ACC112 (cell line): ENCODE results near the gene GPC6.

Experiments used
- H2AFZ ChIP-seq: fragments of 200-600 bp; sonication (generic); one replicate; pipeline ENCODE4 v1.6.0; 2017; ENCODE audit warnings: antibody characterized with exemption, low read length; ENCODE audit not compliant: unreplicated experiment
- H3K27ac ChIP-seq: fragments of 200-600 bp; sonication (generic); 2 replicates; pipeline ENCODE4 v1.5.1; 2014; ENCODE audit warnings: low read depth, mild to moderate bottlenecking, antibody characterized with exemption, low read length, moderate library complexity
- H3K27me3 ChIP-seq: fragments of 200-600 bp; sonication (generic); 2 replicates; pipeline ENCODE4 v1.6.1; 2014; ENCODE audit warnings: mild to moderate bottlenecking, antibody characterized with exemption, low read length, moderate library complexity, mixed read lengths; ENCODE audit not compliant: insufficient read depth
- H3K36me3 ChIP-seq: fragments of 200-600 bp; sonication (generic); 2 replicates; pipeline ENCODE4 v1.6.1; 2016; ENCODE audit warnings: mild to moderate bottlenecking, antibody characterized with exemption, low read length, moderate library complexity, mixed read lengths; ENCODE audit not compliant: insufficient read depth
- H3K4me1 ChIP-seq: fragments of 200-600 bp; sonication (generic); one replicate; pipeline ENCODE4 v1.6.1; 2016; ENCODE audit warnings: low read length, mixed read lengths; ENCODE audit not compliant: insufficient read depth, unreplicated experiment, control insufficient read depth
- H3K4me3 ChIP-seq: fragments of 200-600 bp; sonication (generic); 2 replicates; pipeline ENCODE4 v1.5.1; 2014; ENCODE audit warnings: mild to moderate bottlenecking, low read depth, low read length
- H3K79me2 ChIP-seq: fragments of 200-600 bp; sonication (generic); one replicate; pipeline ENCODE4 v1.6.0; 2016; ENCODE audit warnings: low read length; ENCODE audit not compliant: control insufficient read depth, unreplicated experiment, insufficient read depth

Gene GPC6

DNA sequence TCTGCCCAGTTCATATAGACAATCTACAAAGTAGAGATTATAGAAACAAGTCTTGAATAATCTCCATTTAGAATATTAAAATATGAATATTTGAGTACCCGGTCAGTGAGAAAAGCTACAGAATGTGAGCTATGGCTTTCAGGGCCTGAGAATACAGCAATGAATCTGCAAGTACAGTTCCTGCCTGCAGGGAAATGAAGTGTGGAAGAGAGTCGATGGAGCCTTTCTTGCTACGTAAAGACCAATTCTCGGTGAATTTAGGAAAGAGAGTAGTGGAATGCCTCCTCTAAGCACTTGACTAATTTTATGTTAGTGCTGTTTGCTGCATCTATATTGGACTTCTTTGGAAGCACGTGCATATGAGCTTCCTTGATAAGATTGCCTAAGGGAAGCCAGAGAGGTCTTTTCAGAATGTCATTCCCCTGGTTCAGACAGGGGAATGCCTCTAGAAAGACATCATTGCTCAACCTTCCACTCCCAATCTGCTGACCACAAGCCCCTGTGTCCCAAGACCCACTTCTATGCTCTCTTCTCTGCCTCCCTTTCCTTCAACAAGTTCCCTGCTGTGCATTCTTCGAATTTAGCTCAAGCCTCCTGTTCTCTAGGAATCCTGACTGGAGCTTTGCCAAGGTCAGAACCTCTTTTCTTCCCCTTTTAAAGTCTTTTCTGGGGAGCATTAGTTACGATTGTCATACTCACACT lies 41.9 kb downstream of the GPC6 start:
- Histone ChIP-seq H3K79me2 (no peaks in the 10 kb centered on the region), H2AFZ (no peak overlapping the region), H3K4me3 (no peak overlapping the region), H3K27me3 (no peaks in the 10 kb centered on the region), H3K27ac (no peak overlapping the region), H3K36me3 (no peaks in the 10 kb centered on the region), H3K4me1 (peaks cover 4% of the 10 kb centered on the region)

DNA sequence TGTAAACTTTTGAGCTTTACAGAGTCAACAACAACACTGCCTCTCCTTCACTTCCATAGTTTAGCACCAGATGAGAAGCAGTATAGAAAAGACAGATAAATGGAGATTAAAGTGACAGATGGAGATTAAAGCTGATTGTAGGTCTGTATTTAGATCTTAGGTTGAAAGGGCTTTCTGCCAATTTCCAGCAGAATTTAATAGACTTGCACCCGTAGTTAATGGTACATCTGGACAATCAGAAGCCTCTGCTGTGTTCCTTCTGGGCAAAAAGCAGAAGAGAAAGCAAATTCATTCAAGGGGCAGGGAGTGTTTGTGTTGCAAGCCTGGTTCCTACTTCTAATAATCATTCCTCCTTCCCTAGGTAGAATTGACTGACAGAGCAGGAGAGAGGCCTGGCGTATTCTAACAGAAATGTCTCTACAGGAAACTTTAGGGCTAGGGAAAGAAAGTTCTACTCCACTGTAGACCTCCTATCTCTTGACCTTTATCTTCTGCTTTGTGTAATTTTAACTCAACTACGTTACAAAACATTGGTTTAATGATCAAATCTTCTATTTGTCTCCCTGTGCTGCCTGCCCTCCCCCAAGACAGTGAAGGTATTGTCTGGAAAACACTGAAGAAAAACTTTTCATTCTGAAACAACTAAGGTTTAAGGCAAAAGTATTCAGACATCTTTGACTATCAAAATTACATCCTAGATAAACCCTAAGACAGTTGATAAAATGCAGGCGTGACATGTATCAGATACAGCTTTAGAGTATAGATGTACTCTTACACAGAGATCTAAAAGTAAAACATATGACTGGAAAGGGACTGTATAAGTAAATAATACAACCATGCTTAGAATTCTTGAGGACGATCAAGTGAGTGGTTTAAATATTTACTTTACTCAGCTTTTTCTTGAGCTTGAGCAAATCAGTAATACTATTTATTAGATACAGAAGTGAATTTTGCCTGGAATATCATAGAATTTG lies 44.4 kb downstream of the GPC6 start:
- H3K4me1 ChIP-seq = peaks cover 3% of the 10 kb centered on the region
- H2AFZ ChIP-seq = no peak overlapping the region
- no peak overlapping the region for H3K27ac ChIP-seq
- no peaks in the 10 kb centered on the region for H3K27me3 ChIP-seq
- no peaks in the 10 kb centered on the region for H3K36me3 ChIP-seq
- H3K4me3 ChIP-seq = no peak overlapping the region
- H3K79me2 ChIP-seq = no peaks in the 10 kb centered on the region

- Histone ChIP-seq H2AFZ (no peak overlapping the region), H3K79me2 (no peaks in the 10 kb centered on the region), H3K36me3 (no peaks in the 10 kb centered on the region), H3K4me1 (no peaks in the 10 kb centered on the region), H3K27ac (no peak overlapping the region), H3K4me3 (no peak overlapping the region), H3K27me3 (no peaks in the 10 kb centered on the region)
Measured at GRCh38 chr13:93279982-93280381, 53.4 kb downstream of the GPC6 start.

- H3K36me3 ChIP-seq = no peaks in the 10 kb centered on the region
- no peaks in the 10 kb centered on the region for H3K4me1 ChIP-seq
- no peaks in the 10 kb centered on the region for H3K27me3 ChIP-seq
- H3K4me3 ChIP-seq = no peak overlapping the region
- H3K79me2 ChIP-seq = no peaks in the 10 kb centered on the region
- no peak overlapping the region for H2AFZ ChIP-seq
- H3K27ac ChIP-seq = no peak overlapping the region
Measured at GRCh38 chr13:93280688-93281087, 54.1 kb downstream of the GPC6 start.

- H3K36me3 ChIP-seq = no peaks in the 10 kb centered on the region
- no peak overlapping the region for H3K27ac ChIP-seq
- no peak overlapping the region for H2AFZ ChIP-seq
- H3K4me1 ChIP-seq = no peaks in the 10 kb centered on the region
- no peak overlapping the region for H3K4me3 ChIP-seq
- H3K79me2 ChIP-seq = no peaks in the 10 kb centered on the region
- H3K27me3 ChIP-seq = no peaks in the 10 kb centered on the region
Measured at GRCh38 chr13:93283255-93283654, 56.6 kb downstream of the GPC6 start.

DNA sequence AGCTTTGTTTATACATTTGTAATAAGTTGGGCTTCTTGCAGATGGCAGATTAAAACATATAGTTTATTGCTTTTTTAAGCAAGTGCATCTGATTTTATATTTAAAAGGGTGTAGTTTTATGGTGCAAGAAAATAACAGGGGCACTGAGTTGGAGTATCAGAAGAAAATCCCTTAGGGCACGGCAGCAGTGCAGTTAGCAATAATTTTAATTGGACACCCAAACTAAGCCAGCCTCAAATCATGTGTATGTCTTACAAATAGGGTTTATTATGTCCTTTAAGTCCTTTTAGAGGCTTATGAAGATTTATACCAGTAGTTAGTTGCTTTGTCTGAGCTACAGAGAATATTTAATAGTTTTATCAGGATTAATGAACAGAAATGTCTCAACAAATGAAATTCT lies 57.5 kb downstream of the GPC6 start:
- H3K4me1 ChIP-seq = no peaks in the 10 kb centered on the region
- no peaks in the 10 kb centered on the region for H3K79me2 ChIP-seq
- H2AFZ ChIP-seq = no peak overlapping the region
- H3K36me3 ChIP-seq = no peaks in the 10 kb centered on the region
- no peaks in the 10 kb centered on the region for H3K27me3 ChIP-seq
- no peak overlapping the region for H3K4me3 ChIP-seq
- H3K27ac ChIP-seq = no peak overlapping the region

DNA sequence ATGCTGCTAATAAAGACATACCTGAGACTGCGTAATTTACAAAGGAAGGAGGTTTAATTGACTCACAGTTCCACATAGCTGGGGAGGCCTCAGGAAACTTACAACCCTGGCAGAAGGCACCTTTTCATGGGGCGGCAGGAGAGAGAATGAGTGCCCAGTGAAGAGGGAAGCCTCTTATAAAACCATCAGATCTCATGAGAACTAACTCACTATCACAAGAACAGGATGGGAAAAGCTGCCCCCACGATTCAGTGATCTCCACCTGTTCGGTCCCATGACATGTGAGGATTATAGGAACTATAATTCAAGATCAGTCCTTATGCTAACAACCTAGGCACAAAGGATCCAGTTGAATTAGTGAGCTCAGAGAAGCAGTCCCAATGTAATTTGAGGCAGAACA lies 59.4 kb downstream of the GPC6 start:
- Histone ChIP-seq H3K27me3 (no peaks in the 10 kb centered on the region), H3K4me3 (no peak overlapping the region), H3K79me2 (no peaks in the 10 kb centered on the region), H3K36me3 (no peaks in the 10 kb centered on the region), H3K4me1 (peaks cover 9% of the 10 kb centered on the region), H3K27ac (no peak overlapping the region), H2AFZ (no peak overlapping the region)

- no peaks in the 10 kb centered on the region for H3K36me3 ChIP-seq
- peaks cover 10% of the 10 kb centered on the region for H3K4me1 ChIP-seq
- no peak overlapping the region for H2AFZ ChIP-seq
- no peak overlapping the region for H3K27ac ChIP-seq
- H3K79me2 ChIP-seq = no peaks in the 10 kb centered on the region
- H3K27me3 ChIP-seq = no peaks in the 10 kb centered on the region
- H3K4me3 ChIP-seq = no peak overlapping the region
Measured at GRCh38 chr13:93289053-93289452, 62.4 kb downstream of the GPC6 start.

- Histone ChIP-seq H3K4me1 (peaks cover 10% of the 10 kb centered on the region), H3K27ac (no peak overlapping the region)
Measured at GRCh38 chr13:93289842-93290241, 63.2 kb downstream of the GPC6 start.

GRCh38 chr13:93290503-93290902 lies 63.9 kb downstream of the GPC6 start:
- H3K4me3 ChIP-seq = no peak overlapping the region
- H3K36me3 ChIP-seq = no peaks in the 10 kb centered on the region
- H3K27ac ChIP-seq = no peak overlapping the region
- H2AFZ ChIP-seq = no peak overlapping the region
- no peaks in the 10 kb centered on the region for H3K27me3 ChIP-seq
- no peaks in the 10 kb centered on the region for H3K79me2 ChIP-seq
- H3K4me1 ChIP-seq = peaks cover 10% of the 10 kb centered on the region

More at GRCh38 chr13:93289842-93290241, 63.2 kb downstream of the GPC6 start:
- H3K36me3 ChIP-seq = no peaks in the 10 kb centered on the region
- H2AFZ ChIP-seq = no peak overlapping the region
- H3K27me3 ChIP-seq = no peaks in the 10 kb centered on the region
- H3K79me2 ChIP-seq = no peaks in the 10 kb centered on the region
- H3K4me3 ChIP-seq = no peak overlapping the region

DNA sequence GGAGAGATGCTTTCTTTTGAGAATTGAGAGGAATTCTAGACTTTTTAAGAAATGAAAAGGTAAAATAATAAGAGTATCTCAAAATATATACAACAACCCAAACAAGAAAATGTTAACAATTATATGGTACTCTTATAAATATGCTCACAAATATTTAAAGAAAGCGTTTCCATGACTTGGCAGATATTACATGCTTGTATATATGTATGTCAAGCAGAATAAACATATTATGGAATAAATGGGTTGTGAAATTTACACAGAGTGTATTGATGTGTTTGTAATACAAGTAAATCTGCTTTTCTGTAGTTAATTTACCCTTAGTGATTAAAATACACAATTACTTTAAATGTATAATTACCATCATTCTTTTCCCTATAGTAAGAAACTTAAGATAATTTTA lies 65.8 kb downstream of the GPC6 start:
- Histone ChIP-seq H3K4me1 (peaks cover 10% of the 10 kb centered on the region), H3K4me3 (no peak overlapping the region), H3K79me2 (no peaks in the 10 kb centered on the region), H2AFZ (no peak overlapping the region), H3K36me3 (no peaks in the 10 kb centered on the region), H3K27me3 (no peaks in the 10 kb centered on the region), H3K27ac (no peak overlapping the region)
